SK-N-DZ (cell line): ENCODE measurements around the gene ACTL6B.

Source experiments
- DNase-seq: peaks from one replicate; pipeline ENCODE4 v3.0.0-alpha.2; 2015; ENCODE audit warnings: low spot score

ACTL6B gene

GRCh38 chr7:100683659-100684533 lies 27.6 kb upstream of the ACTL6B start:
- no peak for DNase-seq

GRCh38 chr7:100682991-100683658 lies 26.9 kb upstream of the ACTL6B start:
- no peak for DNase-seq

GRCh38 chr7:100682228-100682741 lies 26.0 kb upstream of the ACTL6B start:
- no peak for DNase-seq

GRCh38 chr7:100681491-100682227 lies 25.4 kb upstream of the ACTL6B start:
- DNase-seq = no peak

GRCh38 chr7:100680576-100681271 lies 24.5 kb upstream of the ACTL6B start:
- no peak for DNase-seq

GRCh38 chr7:100679927-100680575 lies 23.8 kb upstream of the ACTL6B start:
- no peak for DNase-seq

GRCh38 chr7:100679129-100679926 lies 23.1 kb upstream of the ACTL6B start:
- DNase-seq = no peak

- no peak for DNase-seq
Measured at GRCh38 chr7:100678291-100678984, 22.2 kb upstream of the ACTL6B start.

GRCh38 chr7:100677308-100678267 lies 21.3 kb upstream of the ACTL6B start:
- DNase-seq = no peak

GRCh38 chr7:100676501-100677306 lies 20.5 kb upstream of the ACTL6B start:
- no peak for DNase-seq

GRCh38 chr7:100675581-100676350 lies 19.5 kb upstream of the ACTL6B start:
- DNase-seq = peak; percentile 85

- DNase-seq = no peak
Measured at GRCh38 chr7:100675105-100675451, 18.8 kb upstream of the ACTL6B start.

GRCh38 chr7:100674411-100675104 lies 18.3 kb upstream of the ACTL6B start:
- DNase-seq = no peak

- DNase-seq = no peak
Measured at GRCh38 chr7:100673942-100674410, 17.7 kb upstream of the ACTL6B start.

GRCh38 chr7:100673302-100673941 lies 17.2 kb upstream of the ACTL6B start, which contains the start of gene GNB2:
Gene GNB2, plus strand, starts transcription at chr7:100673740. Its CDS starts 2,526 bp downstream, at chr7:100676266.
- peak; percentile 99 for DNase-seq
